GM12872 (cell line): ENCODE data around the gene RNF186.

Experiments
- TF ChIP-seq, protein P1 (sequence below): IDR thresholded peaks from 3 replicates; pipeline ENCODE4 v1.5.1; 2011; ENCODE audit warnings: low read depth, mild to moderate bottlenecking, low read length, moderate library complexity; ENCODE audit not compliant: insufficient read depth

RNF186 gene

GRCh38 chr1:19819701-19820100 is 4.6 kb upstream of the RNF186 start:
- TF ChIP-seq, protein P1, sequence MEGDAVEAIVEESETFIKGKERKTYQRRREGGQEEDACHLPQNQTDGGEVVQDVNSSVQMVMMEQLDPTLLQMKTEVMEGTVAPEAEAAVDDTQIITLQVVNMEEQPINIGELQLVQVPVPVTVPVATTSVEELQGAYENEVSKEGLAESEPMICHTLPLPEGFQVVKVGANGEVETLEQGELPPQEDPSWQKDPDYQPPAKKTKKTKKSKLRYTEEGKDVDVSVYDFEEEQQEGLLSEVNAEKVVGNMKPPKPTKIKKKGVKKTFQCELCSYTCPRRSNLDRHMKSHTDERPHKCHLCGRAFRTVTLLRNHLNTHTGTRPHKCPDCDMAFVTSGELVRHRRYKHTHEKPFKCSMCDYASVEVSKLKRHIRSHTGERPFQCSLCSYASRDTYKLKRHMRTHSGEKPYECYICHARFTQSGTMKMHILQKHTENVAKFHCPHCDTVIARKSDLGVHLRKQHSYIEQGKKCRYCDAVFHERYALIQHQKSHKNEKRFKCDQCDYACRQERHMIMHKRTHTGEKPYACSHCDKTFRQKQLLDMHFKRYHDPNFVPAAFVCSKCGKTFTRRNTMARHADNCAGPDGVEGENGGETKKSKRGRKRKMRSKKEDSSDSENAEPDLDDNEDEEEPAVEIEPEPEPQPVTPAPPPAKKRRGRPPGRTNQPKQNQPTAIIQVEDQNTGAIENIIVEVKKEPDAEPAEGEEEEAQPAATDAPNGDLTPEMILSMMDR = no peak

GRCh38 chr1:19818324-19818723 is 3.2 kb upstream of the RNF186 start:
- TF ChIP-seq, protein P1 = no peak

- TF ChIP-seq, protein P1 = no peak
Measured at GRCh38 chr1:19817160-19817559, 2.1 kb upstream of the RNF186 start.

GRCh38 chr1:19815801-19816736 is 986 bp upstream of the RNF186 start:
- TF ChIP-seq, protein P1 = no peak

DNA sequence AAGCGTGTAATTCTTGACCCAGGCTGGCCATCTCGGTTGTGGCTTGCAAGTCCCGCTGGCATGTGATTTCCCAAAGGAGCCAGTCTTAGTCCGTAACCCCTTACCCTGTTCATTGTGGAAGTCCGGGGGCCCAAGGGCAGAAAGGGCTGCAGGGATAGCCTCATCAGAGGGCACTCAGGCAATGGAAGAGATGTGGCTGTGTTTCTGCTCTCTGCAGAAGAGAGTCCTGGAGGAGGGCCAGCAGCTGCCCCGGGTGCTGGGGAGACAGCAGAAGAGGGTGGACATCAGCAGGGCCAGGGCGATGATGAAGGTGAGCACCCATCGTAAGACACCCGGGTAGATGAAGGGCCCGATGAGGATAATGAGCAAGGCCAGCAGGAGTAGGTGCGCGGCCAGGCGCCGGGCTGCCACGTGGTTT is 830 bp downstream of the RNF186 start:
- TF ChIP-seq, protein P1 = no peak

DNA sequence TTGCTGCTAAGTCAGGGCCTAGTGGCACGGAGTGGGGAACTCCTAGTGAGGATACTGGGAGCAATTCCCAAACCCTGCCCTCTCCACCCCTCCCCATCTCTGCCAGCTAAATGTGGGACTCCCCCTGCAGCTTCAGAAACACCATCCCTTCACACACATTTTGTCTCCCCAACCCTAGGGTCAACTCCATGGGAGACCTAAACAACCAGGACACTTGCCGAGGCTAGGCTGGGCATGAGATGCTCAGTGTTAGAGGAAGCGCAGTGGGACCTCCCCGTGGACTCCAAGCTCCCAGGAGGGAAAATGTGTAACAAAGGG is 1.5 kb downstream of the RNF186 start:
- TF ChIP-seq, protein P1 = no peak

DNA sequence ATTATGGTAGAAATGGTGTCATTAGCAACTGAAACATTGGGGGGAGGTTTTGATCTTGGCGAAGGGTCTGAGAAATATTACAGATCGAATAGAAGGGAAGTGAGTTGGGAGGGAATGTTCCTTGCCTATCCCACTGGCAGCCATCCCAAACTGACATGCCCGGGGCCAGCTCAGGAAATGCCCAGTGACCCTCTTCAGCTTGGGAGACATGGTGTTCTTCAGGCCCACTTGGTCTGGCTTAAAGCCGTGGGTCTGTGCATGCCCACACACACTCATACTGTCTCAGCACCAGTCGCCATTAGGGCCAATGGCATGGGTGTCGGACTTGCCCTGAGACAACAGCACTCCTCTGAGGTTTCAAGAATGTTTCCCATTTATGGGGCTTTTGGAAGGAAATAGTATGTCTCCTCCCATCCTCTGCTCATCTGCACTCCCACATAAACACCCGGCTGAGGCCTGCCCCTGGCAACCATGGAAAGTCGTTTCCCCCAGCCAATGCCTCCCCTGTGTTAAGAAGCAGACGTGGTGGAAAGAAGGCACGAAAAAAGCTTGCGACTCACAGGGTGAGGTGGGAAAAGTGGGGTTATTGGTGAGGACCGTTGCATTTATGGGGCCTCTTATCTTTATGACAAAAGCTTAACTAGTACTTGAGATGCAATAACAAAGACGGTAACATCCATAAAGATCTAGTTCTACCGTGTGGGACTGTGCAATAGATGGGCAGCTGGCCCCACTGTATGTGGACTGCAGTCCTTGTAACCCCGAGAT is 2.0 kb downstream of the RNF186 start:
- TF ChIP-seq, protein P1 = no peak
